Activated T-cell treated with anti-CD3 and anti-CD28 coated beads, Interleukin-2, amount 50 U/mL, for 48 hours (primary cell): ENCODE results near the gene PCDHB14.
"Not testable (repeated sequence)": the region's sequence is repeated elsewhere in the genome, so short reads cannot be mapped to it uniquely, and the experiment has no call there.

Experiments
- DNase-seq, 2 experiments: peaks; one replicate each; pipeline ENCODE4 v3.0.0-alpha.2; 2020

Gene PCDHB14

DNA sequence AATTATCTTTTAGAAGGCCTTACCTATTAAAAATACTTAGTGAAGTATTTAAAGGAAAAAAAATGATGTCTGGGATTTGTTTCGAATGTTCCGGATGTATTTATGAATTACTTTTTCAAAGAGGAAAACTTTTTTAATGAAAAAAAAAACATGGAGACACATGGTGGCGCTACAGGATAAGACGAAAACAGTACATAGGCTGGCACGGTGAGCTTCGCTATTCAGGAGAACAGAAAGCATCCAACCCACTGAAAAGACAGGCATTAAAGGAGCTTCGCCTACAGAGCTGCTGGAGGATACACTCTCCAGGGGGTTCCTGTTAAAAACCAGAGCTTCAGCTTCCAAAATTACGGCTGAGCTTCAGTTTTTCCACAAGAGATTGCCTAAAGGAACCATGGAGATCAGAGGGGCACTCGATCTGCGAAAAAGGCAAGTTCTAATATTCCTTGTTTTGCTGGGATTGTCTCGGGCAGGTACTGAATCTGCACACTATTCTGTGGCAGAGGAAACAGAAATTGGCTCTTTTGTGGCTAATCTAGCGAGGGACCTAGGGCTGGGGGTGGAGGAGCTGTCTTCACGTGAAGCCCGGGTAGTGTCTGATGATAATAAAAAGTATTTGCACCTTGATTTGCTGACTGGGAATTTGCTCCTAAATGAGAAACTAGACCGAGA lies at the start of gene PCDHB14:
PCDHB14 (plus strand) TSS at position 232 of the 672 bp plus-strand sequence; CDS start at position 395, 163 bp downstream.
- no peak for DNase-seq

DNA sequence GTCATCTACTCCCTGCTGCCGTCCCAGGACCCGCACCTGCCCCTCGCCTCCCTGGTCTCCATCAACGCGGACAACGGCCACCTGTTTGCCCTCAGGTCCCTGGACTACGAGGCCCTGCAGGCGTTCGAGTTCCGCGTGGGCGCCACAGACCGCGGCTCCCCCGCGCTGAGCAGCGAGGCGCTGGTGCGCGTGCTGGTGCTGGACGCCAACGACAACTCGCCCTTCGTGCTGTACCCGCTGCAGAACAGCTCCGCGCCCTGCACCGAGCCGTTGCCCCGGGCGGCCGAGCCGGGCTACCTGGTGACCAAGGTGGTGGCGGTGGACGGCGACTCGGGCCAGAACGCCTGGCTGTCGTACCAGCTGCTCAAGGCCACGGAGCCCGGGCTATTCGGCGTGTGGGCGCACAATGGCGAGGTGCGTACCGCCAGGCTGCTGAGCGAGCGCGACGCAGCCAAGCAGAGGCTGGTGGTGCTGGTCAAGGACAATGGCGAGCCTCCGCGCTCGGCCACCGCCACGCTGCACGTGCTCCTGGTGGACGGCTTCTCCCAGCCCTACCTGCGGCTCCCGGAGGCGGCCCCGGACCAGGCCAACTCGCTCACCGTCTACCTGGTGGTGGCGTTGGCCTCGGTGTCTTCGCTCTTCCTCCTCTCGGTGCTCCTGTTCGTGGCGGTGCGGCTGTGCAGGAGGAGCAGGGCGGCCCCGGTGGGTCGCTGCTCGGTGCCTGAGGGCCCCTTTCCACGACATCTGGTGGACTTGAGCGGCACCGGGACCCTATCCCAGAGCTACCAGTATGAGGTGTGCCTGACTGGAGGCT lies 48.6 kb upstream of the PCDHB14 start:
- not testable (repeated sequence) for DNase-seq

DNA sequence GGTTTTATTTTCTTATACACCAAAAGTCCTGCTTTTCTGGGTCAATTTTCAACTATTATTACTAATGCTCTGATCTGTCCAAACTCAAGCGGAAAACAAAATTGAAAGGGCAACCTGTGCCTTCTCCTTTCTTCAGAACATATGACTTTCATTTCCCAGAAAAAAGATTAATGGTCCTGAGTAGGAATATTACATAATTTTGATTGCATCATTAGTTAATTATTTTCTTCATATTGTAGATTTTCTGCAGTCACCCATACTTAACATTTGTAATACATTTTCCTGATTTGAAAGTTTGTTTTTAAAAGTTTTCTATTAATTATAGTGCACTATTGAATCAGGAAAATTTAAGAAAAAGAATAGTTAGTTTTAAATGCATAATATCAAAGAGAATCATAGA lies 47.2 kb upstream of the PCDHB14 start:
- no peak for DNase-seq

DNA sequence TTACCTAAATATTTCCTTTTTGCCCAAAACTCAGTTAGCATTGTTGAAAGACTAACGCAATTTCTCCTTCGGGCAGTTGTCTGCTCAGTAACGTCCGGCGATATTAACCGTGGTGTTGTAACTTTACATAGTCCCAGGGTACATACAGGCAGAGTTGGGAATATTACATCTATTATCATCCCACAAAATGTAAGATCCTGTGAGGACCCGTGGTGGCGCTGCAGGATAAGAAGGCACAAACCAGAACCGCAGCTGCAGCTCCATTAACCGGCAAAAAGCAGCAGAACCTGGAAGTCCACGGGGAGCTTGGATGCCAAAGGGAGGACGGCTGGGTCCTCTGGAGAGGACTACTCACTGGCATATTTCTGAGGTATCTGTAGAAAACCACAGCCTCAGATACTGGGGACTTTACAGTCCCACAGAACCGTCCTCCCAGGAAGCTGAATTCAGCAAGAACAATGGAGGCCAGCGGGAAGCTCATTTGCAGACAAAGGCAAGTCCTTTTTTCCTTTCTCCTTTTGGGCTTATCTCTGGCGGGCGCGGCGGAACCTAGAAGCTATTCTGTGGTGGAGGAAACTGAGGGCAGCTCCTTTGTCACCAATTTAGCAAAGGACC lies 45.5 kb upstream of the PCDHB14 start, which contains the start of gene PCDHB8:
PCDHB8 (plus strand) TSS at position 214 of the 615 bp plus-strand sequence; CDS start at position 459, 245 bp downstream.
- not testable (repeated sequence) for DNase-seq

DNA sequence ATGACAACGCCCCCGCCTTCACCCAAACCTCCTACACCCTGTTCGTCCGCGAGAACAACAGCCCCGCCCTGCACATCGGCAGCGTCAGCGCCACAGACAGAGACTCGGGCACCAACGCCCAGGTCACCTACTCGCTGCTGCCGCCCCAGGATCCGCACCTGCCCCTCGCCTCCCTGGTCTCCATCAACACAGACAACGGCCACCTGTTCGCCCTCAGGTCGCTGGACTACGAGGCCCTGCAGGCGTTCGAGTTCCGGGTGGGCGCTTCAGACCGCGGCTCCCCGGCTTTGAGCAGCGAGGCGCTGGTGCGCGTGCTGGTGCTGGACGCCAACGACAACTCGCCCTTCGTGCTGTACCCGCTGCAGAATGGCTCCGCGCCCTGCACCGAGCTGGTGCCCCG lies 43.8 kb upstream of the PCDHB14 start:
- DNase-seq: not testable (repeated sequence)

DNA sequence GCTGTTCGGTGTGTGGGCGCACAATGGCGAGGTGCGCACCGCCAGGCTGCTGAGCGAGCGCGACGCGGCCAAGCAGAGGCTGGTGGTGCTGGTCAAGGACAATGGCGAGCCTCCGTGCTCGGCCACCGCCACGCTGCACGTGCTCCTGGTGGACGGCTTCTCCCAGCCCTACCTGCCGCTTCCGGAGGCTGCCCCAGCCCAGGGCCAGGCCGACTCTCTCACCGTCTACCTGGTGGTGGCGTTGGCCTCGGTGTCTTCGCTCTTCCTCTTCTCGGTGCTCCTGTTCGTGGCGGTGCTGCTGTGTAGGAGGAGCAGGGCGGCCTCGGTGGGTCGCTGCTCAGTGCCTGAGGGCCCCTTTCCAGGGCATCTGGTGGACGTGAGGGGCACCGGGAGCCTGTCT lies 43.3 kb upstream of the PCDHB14 start:
- DNase-seq: not testable (repeated sequence)

DNA sequence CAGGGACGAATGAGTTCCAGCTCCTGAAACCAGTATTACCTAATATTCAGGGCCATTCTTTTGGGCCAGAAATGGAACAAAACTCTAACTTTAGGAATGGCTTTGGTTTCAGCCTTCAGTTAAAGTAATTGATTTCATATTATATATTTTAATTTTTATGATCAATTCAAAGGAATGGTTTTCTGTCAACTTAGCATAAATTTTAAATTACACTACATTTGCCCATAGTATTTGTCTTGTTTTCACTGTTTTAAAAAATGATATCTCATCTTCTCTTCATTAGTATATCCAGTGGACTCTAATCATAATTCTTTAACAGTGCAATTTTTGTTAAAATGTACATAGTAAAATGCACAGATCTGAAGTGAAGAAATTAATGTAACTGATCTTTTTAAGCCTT lies 42.8 kb upstream of the PCDHB14 start:
- no peak for DNase-seq

DNA sequence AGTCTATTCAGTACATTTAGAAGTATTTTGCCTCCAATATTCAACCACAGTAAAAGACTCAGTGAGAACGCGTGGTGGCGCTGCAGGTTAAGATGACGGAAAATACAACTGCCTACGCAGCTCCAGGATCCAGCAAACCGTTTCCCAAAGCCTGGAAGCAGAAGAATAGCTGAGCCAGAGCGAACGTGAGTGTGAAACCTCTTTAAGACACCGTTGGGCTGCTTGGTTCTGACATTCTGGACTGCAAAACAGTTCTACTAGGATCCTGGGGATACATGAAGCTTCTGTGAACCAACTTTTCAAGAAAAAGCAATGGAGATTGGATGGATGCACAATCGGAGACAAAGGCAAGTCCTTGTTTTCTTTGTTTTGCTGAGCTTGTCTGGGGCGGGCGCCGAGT lies 40.9 kb upstream of the PCDHB14 start, which contains the start of gene PCDHB16:
PCDHB16 (plus strand) TSS at position 140 of the 400 bp plus-strand sequence; CDS start at position 313, 173 bp downstream.
- DNase-seq: no peak

DNA sequence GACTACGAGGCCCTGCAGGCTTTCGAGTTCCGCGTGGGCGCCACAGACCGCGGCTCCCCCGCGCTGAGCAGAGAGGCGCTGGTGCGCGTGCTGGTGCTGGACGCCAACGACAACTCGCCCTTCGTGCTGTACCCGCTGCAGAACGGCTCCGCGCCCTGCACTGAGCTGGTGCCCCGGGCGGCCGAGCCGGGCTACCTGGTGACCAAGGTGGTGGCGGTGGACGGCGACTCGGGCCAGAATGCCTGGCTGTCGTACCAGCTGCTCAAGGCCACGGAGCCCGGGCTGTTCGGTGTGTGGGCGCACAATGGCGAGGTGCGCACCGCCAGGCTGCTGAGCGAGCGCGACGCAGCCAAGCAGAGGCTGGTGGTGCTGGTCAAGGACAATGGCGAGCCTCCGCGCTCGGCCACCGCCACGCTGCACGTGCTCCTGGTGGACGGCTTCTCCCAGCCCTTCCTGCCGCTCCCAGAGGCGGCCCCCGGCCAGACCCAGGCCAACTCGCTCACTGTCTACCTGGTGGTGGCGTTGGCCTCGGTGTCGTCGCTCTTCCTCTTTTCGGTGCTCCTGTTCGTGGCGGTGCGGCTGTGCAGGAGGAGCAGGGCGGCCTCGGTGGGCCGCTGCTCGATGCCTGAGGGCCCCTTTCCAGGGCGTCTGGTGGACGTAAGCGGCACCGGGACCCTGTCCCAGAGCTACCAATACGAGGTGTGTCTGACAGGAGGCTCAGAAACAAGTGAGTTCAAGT lies 38.9 kb upstream of the PCDHB14 start:
- not testable (repeated sequence) for DNase-seq

DNA sequence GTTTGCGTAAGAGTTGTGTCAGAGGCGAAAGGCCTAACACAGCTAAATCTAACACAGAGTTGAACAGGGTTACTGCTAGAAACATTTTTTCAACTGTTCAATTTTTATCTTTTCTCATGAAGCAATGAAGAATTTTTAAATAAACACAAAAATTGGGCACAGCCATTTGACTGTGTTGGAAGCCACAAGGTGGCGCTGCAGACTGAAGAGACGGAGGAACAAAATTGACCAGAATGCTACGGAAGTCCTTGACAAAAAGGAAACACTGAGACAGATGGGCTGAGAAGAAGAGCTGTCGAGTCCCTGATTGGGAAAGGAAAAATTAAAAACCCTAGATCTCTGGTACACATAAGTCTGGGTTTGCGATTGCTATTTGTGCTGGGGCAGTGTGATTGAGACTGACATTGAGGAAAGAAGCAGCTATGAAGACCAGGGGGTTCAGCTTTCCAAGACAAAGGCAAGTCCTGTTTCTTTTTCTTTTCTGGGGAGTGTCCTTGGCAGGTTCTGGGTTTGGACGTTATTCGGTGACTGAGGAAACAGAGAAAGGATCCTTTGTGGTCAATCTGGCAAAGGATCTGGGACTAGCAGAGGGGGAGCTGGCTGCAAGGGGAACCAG lies 36.1 kb upstream of the PCDHB14 start, which contains the start of gene PCDHB9:
PCDHB9 (plus strand) TSS at position 265 of the 616 bp plus-strand sequence; CDS start at position 423, 158 bp downstream.
- DNase-seq: peak in 1 of 2 experiments; percentile 39

DNA sequence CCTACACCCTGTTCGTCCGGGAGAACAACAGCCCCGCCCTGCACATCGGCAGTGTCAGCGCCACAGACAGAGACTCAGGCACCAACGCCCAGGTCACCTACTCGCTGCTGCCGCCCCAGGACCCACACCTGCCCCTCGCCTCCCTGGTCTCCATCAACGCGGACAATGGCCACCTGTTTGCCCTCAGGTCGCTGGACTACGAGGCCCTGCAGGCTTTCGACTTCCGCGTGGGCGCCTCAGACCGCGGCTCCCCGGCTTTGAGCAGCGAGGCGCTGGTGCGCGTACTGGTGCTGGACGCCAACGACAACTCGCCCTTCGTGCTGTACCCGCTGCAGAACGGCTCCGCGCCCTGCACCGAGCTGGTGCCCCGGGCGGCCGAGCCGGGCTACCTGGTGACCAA lies 34.5 kb upstream of the PCDHB14 start:
- not testable (repeated sequence) for DNase-seq

DNA sequence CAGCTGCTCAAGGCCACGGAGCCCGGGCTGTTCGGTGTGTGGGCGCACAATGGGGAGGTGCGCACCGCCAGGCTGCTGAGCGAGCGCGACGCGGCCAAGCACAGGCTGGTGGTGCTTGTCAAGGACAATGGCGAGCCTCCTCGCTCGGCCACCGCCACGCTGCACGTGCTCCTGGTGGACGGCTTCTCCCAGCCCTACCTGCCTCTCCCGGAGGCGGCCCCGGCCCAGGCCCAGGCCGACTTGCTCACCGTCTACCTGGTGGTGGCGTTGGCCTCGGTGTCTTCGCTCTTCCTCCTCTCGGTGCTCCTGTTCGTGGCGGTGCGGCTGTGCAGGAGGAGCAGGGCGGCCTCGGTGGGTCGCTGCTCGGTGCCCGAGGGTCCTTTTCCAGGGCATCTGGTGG lies 34.0 kb upstream of the PCDHB14 start:
- DNase-seq: not testable (repeated sequence)

DNA sequence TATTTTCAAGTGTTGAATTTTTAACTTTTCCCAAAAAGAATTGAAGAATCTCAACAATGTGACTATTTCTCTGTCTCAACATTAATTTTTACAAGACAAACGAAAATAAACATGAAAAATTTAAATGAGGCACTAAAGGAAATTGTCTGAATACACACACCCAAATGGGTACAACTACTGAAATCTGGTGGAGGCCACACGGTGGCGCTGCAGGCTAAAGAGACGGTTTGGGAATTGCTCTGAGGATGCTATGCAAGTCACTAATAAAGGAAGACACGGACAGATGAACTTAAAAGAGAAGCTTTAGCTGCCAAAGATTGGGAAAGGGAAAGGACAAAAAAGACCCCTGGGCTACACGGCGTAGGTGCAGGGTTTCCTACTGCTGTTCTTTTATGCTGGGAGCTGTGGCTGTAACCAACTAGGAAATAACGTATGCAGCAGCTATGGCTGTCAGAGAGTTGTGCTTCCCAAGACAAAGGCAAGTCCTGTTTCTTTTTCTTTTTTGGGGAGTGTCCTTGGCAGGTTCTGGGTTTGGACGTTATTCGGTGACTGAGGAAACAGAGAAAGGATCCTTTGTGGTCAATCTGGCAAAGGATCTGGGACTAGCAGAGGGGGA lies 30.9 kb upstream of the PCDHB14 start, which contains the start of gene PCDHB10:
PCDHB10 (plus strand) TSS at position 244 of the 616 bp plus-strand sequence; CDS start at position 444, 200 bp downstream.
- peak; percentile 49 to 52 for DNase-seq

DNA sequence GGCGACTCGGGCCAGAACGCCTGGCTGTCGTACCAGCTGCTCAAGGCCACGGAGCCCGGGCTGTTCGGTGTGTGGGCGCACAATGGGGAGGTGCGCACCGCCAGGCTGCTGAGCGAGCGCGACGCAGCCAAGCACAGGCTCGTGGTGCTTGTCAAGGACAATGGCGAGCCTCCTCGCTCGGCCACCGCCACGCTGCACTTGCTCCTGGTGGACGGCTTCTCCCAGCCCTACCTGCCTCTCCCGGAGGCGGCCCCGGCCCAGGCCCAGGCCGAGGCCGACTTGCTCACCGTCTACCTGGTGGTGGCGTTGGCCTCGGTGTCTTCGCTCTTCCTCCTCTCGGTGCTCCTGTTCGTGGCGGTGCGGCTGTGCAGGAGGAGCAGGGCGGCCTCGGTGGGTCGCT lies 28.8 kb upstream of the PCDHB14 start:
- not testable (repeated sequence) for DNase-seq

DNA sequence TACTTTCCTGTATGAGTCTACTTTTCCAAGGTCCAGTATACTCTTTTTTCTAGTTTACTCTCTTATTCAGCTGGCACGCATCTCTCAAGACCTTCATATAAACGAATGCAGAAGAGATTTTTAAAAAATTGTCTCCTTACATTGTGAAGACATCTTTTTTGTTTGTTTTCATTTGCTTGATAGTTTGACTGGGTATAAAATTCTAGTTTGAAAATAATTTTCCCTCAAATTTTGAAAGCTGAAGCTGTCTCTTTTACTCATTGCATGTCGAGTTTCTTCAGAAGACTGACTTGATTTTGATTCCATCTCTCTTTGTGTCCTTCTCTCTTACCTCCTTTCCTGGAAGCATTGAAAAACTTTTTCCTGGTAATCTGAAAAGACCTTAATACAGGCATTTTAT lies 26.8 kb upstream of the PCDHB14 start:
- no peak for DNase-seq

DNA sequence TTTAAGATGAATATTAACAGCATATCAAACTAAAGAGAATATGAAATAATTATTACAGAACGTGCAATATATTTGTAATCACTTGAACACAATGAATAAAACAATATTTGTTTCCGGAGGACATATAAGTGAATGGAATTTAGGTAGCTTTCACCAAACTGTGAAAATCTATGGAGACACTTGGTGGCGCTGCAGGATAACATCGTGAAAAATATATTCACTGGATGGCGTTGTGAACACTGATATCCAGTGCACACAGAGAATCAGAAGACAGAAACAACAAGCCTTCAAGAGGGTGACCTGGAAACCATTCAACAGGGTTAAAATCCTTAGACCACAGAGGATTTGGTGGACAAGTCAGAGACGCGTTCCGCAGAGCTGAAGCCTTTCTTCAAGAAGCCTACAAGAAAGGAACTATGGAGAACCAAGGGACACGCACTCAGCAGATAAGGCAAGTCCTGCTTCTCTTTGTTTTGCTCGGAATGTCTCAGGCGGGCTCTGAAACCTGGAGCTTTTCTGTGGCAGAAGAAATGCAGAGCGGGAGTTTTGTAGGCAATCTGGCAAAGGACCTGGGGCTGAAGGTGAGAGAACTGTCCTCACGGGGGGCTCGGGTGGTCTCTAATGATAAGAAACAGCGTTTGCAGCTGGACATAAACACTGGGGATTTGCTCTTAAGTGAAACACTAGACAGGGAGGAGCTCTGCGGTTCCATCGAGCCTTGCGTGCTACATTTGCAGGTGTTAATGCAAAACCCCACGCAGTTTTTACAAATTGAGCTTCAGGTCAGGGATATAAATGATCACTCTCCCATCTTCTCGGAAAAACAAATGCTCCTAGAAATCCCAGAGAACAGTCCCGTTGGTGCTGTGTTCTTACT lies 23.5 kb upstream of the PCDHB14 start, which contains the start of gene PCDHB11:
PCDHB11 (plus strand) TSS at position 269 of the 877 bp plus-strand sequence; CDS start at position 417, 148 bp downstream.
- no peak for DNase-seq

DNA sequence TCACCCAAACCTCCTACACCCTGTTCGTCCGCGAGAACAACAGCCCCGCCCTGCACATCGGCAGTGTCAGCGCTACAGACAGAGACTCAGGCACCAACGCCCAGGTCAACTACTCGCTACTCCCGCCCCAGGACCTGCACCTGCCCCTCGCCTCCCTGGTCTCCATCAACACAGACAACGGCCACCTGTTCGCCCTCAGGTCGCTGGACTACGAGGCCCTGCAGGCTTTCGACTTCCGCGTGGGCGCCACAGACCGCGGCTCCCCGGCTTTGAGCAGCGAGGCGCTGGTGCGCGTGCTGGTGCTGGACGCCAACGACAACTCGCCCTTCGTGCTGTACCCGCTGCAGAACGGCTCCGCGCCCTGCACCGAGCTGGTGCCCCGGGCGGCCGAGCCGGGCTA lies 22.0 kb upstream of the PCDHB14 start:
- not testable (repeated sequence) for DNase-seq

DNA sequence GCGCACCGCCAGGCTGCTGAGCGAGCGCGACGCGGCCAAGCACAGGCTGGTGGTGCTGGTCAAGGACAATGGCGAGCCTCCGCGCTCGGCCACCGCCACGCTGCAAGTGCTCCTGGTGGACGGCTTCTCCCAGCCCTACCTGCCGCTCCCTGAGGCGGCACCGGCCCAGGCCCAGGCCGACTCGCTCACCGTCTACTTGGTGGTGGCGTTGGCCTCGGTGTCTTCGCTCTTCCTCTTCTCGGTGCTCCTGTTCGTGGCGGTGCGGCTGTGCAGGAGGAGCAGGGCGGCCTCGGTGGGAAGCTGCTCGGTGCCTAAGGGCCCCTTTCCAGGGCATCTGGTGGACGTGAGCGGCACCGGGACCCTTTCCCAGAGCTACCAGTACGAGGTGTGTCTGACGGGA lies 21.5 kb upstream of the PCDHB14 start:
- not testable (repeated sequence) for DNase-seq

DNA sequence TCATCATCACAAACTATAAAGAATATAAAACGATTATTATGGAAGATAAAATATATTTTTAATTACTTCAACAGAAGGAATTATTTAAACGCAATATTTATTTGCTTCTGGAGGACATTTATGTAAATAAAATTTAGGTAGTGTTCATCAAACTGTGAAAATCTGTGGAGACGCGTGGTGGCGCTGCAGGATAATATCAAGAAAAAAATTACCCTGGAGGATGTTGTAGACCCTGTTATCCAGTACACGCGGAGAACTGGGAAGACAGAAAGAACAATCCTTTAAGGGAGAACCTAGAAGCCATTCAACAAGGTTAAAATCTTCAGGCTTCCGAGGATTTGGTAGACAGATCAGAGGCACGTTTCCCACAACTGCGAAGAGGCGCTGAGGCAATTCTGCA lies 14.7 kb upstream of the PCDHB14 start, which contains the start of gene PCDHB12:
PCDHB12 (plus strand) TSS at position 242 of the 400 bp plus-strand sequence. CDS start 189 bp downstream, outside the sequence.
- DNase-seq: no peak

DNA sequence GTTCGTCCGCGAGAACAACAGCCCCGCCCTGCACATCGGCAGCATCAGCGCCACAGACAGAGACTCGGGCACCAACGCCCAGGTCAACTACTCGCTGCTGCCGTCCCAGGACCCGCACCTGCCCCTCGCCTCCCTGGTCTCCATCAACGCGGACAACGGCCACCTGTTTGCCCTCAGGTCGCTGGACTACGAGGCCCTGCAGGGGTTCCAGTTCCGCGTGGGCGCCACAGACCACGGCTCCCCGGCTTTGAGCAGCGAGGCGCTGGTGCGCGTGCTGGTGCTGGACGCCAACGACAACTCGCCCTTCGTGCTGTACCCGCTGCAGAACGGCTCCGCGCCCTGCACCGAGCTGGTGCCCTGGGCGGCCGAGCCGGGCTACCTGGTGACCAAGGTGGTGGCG lies 12.9 kb upstream of the PCDHB14 start:
- not testable (repeated sequence) for DNase-seq
